RWPE1 (cell line): ENCODE results near the gene PDCD1LG2.

Experiments used
- CTCF ChIA-PET: fragments of 350-600 bp; sonication (Branson Sonifier 250); formaldehyde crosslinking; extraction: SDS; loops from one replicate; lab custom pipeline; 2021; lab: Yijun Ruan, JAX
- POLR2A ChIA-PET: fragments of 400-600 bp; formaldehyde crosslinking; extraction: SDS; loops from one replicate; lab custom pipeline; 2020; ENCODE audit warnings: antibody characterized with exemption; ENCODE audit not compliant: low non-redundant PET; lab: Yijun Ruan, JAX
- DNase-seq: peaks from one replicate; pipeline ENCODE4 v3.0.0; 2012; ENCODE audit warnings: low spot score
- H3K27ac ChIP-seq: fragments of 450-650 bp; 2 replicates; pipeline ENCODE4 v1.5.1; 2017
- CTCF ChIP-seq: fragments of 450-650 bp; conservative IDR thresholded peaks from 2 replicates; pipeline ENCODE4 v1.5.1; 2017; ENCODE audit warnings: low read depth, mild to moderate bottlenecking

PDCD1LG2 gene

GRCh38 chr9:5515261-5515650 is 4.9 kb downstream of the PDCD1LG2 start:
- TF ChIP-seq CTCF: no peak
- ChIA-PET POLR2A (no interaction called here), CTCF (interaction anchor here (0.9 kb wide), 1 partner anchor 42 kb away, joined by 8 read pairs; no protein-coding TSS in a partner anchor)
- no peak overlapping the region for H3K27ac ChIP-seq
- DNase-seq: no peak

DNA sequence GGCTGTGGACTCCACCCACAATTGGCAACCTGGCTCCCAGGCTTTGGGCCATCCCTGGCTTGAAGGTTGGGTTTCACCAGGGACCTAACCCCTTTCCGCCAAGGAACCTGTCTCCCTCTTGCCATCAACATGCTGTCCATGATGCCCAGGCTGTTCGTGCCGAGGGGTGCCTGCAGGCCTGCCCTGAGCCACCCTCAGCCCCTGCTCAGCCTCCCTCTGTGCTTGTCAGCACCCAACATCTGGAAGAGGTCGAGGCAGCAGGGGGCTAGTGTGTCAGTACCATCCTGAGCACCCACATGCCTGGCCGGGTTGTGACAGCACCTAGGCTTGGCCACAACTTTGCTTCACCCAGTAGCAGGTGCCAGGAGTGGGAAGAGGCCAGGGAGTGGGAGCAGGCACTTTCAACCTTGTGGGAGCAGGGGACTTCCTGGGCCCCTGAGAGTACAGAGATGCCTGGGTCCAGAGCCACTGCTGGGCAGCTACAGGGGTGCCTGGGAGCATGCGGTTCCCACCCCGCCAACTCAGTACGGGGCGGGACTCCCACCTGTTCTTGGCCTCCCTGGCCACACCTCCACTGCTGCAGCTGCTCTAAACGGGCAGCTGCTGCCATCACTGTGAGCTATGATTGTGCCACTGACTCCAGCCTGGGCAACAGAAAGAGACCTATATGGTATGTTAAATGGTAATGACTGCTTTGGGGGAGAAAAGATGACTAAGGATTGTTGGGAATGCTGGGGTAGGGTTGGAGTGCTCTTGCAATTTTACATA is 6.3 kb downstream of the PDCD1LG2 start:
- no peak for DNase-seq
- ChIA-PET POLR2A (no interaction called here), CTCF (no interaction called here)
- no peak for TF ChIP-seq CTCF
- no peak overlapping the region for H3K27ac ChIP-seq

DNA sequence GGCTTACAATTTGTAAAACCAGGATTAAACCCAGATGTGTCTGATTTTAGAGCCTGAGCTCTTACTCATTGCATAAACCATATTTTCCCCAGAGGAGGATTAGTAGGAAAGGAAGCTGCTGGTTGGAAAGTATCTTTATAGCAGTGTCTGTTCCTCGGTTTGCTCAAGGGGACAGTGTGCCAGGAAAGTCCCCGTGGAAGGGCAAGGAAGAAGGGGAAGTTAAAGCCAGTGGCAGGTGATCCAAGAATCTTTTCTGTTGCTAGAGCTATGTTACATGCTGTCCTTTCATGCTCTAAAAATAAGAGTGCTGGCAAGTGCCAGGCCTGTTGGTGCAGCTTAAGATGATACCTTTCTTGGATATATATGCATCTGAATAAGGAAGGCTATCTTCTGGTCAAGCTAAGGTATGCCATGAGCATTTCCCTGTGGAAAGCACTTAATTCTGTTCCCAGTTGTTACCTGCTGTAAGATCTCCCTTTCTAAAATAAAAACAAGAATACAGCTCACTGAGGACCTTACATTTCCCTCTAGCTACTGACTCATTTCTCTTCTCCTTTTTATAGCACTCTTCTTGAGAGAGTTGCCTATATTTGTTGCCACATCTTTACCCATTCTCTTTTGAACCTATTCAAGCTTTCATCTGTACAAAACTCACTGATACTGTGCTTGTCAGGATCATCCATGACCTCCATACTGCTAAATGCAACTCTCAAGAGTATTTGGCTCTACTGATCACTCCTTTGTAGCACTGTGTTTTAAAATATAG is 8.0 kb downstream of the PDCD1LG2 start:
- POLR2A ChIA-PET: no interaction called here

GRCh38 chr9:5518937-5519319 is 8.6 kb downstream of the PDCD1LG2 start:
- no peak overlapping the region for H3K27ac ChIP-seq
- DNase-seq: no peak
- POLR2A ChIA-PET: no interaction called here
- CTCF ChIA-PET: no interaction called here
- TF ChIP-seq CTCF: no peak

More for the DNA sequence above, 8.0 kb downstream of the PDCD1LG2 start:
- CTCF ChIA-PET: interaction anchor here (0.7 kb wide), 1 partner anchor 64 kb away, joined by 3 read pairs; no protein-coding TSS in a partner anchor
- H3K27ac ChIP-seq: no peak overlapping the region
- no peak for DNase-seq
- no peak for TF ChIP-seq CTCF

- ChIA-PET POLR2A (no interaction called here), CTCF (no interaction called here)
- no peak for DNase-seq
- no peak overlapping the region for H3K27ac ChIP-seq
- TF ChIP-seq CTCF: no peak
Observed at GRCh38 chr9:5524090-5524489, 13.8 kb downstream of the PDCD1LG2 start.

- DNase-seq: no peak
- POLR2A ChIA-PET: no interaction called here
Observed at GRCh38 chr9:5529683-5530221, 19.4 kb downstream of the PDCD1LG2 start.

More at GRCh38 chr9:5529683-5530221, 19.4 kb downstream of the PDCD1LG2 start:
- no peak for TF ChIP-seq CTCF
- CTCF ChIA-PET: no interaction called here
- H3K27ac ChIP-seq: no peak overlapping the region
